ENCODE data around the gene ADGRE2. TPM values are rescaled to one million over a fixed set of nuclear protein-coding genes. Genes with fewer than 3 reads are reported as not detected.

The ADGRE2 gene
- total RNA-seq, 1 donor from 2014 or later, result 1.2 TPM

DNA sequence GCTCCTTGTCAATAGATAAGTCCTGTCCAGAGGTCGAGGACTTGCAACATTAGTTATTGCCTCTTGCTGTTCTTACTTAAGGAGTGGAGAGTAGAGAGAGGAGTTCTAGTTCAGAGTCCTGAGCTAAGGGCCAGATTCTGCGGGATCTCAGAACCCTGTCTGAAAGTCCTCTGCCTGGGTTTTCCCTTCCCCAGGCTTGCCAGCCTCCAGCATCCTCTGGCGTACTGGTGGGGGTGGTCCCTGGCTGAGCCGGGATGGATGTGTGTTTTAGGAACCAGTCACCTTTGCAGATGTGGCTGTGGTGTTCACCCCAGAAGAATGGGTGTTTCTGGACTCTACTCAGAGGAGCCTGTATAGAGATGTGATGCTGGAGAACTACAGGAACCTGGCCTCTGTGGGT is 62.5 kb downstream of the ADGRE2 start:
- Mint-ChIP-seq H3K4me3 (ENCODE audit: unreplicated experiment) (peak overlapping the region; percentile 56), H3K4me1 (ENCODE audit: unreplicated experiment) (no peaks in the 10 kb centered on the region), H3K9me3 (ENCODE audit: unreplicated experiment) (peaks cover 71% of the 10 kb centered on the region), H3K36me3 (ENCODE audit: low read depth, unreplicated experiment) (peaks cover 94% of the 10 kb centered on the region), H3K27me3 (ENCODE audit: unreplicated experiment) (peaks cover 18% of the 10 kb centered on the region), H3K27ac (ENCODE audit: unreplicated experiment) (no peak overlapping the region)
- no peak for DNase-seq (ENCODE audit: low spot score)
- TF ChIP-seq, protein P1, sequence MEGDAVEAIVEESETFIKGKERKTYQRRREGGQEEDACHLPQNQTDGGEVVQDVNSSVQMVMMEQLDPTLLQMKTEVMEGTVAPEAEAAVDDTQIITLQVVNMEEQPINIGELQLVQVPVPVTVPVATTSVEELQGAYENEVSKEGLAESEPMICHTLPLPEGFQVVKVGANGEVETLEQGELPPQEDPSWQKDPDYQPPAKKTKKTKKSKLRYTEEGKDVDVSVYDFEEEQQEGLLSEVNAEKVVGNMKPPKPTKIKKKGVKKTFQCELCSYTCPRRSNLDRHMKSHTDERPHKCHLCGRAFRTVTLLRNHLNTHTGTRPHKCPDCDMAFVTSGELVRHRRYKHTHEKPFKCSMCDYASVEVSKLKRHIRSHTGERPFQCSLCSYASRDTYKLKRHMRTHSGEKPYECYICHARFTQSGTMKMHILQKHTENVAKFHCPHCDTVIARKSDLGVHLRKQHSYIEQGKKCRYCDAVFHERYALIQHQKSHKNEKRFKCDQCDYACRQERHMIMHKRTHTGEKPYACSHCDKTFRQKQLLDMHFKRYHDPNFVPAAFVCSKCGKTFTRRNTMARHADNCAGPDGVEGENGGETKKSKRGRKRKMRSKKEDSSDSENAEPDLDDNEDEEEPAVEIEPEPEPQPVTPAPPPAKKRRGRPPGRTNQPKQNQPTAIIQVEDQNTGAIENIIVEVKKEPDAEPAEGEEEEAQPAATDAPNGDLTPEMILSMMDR (IDR thresholded peaks at IDR 0.05; ENCODE audit: unreplicated experiment), result no peak

DNA sequence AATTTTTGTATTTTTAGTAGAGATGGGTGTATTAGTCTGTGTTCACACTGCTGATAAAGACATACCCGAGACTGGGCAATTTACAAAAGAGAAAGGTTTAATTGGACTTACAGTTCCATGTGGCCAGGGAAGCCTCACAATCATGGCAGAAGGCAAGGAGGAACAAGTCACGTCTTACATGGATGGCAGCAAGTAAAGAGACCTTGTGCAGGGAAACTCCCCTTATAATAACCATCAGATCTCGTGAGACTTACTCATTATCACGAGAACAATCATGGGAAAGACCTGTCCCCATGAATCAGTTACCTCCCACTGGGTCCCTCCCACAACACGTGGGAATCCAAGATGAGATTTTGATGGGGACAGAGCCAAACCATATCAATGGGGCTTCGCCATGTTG is 73.9 kb downstream of the ADGRE2 start:
- TF ChIP-seq, protein P1 (IDR thresholded peaks at IDR 0.05; ENCODE audit: unreplicated experiment), result no peak
- Mint-ChIP-seq H3K27me3 (ENCODE audit: unreplicated experiment) (peaks cover 5% of the 10 kb centered on the region), H3K27ac (ENCODE audit: unreplicated experiment) (no peak overlapping the region), H3K9me3 (ENCODE audit: unreplicated experiment) (no peaks in the 10 kb centered on the region), H3K4me1 (ENCODE audit: unreplicated experiment) (no peaks in the 10 kb centered on the region), H3K36me3 (ENCODE audit: low read depth, unreplicated experiment) (peaks cover 83% of the 10 kb centered on the region), H3K4me3 (ENCODE audit: unreplicated experiment) (peak overlapping the region; percentile 80)
- no peak for DNase-seq (ENCODE audit: low spot score)

DNA sequence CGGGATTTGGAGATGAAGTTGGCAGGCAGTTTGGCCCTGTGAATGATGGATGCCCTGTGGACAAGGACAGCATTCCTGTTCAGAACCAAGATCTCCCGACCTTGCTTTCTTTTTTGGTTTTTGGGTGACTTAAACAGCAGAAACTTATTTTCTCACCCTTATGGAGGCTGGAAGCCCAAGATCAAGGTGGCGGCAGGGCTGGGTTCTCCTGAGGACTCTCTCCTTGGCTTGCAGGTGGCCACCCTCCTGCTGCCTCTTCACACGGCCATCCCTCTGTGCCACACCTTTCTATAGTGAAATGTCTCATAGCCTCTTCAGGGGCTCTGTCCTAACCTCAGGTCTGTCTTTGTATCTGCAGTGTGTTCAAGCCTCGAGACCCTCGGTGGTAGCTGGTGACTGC is 74.5 kb downstream of the ADGRE2 start:
- no peak for DNase-seq (ENCODE audit: low spot score)
- no peaks in the 10 kb centered on the region for H3K9me3 Mint-ChIP-seq (ENCODE audit: unreplicated experiment)
- peaks cover 5% of the 10 kb centered on the region for H3K27me3 Mint-ChIP-seq (ENCODE audit: unreplicated experiment)

DNA sequence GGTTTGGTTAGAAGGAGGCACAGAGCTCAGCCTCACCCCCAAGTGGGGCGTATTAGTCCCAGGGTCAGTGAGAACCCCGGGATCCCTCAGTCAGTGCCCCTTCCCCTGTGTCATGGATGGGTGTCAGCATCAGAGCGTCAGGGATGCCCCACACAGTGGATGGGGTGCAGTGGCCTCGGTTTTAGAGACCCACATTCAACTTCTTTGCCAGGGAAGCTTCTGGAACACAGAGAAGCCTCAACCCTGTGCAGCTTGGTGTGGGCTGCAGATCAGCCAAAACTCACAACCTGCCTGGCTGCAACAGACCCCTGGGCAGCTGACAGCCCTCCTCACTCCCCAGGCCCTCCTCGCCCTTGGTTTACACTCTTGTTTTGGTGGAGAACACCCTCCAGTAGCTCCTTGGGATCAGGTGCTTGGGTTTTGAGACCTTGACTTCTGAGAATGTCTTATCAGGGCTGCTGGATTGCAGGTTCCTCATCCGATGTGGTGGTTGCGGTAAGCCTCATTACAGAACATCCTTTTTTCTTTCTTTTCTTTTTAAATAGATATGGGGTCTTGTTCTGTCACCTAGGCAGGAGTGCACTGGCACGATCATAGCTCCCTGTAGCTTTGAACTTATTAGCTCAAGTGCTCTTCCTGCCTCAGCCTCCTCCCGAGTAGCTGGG is 77.5 kb downstream of the ADGRE2 start:
- peak overlapping the region; percentile 39 for H3K4me3 Mint-ChIP-seq (ENCODE audit: unreplicated experiment)

More for the DNA sequence above, 74.5 kb downstream of the ADGRE2 start:
- Mint-ChIP-seq H3K36me3 (ENCODE audit: low read depth, unreplicated experiment) (peaks cover 82% of the 10 kb centered on the region), H3K4me1 (ENCODE audit: unreplicated experiment) (no peaks in the 10 kb centered on the region), H3K4me3 (ENCODE audit: unreplicated experiment) (peak overlapping the region; percentile 80), H3K27ac (ENCODE audit: unreplicated experiment) (no peak overlapping the region)
- TF ChIP-seq, protein P1 (IDR thresholded peaks at IDR 0.05; ENCODE audit: unreplicated experiment), result no peak

DNA sequence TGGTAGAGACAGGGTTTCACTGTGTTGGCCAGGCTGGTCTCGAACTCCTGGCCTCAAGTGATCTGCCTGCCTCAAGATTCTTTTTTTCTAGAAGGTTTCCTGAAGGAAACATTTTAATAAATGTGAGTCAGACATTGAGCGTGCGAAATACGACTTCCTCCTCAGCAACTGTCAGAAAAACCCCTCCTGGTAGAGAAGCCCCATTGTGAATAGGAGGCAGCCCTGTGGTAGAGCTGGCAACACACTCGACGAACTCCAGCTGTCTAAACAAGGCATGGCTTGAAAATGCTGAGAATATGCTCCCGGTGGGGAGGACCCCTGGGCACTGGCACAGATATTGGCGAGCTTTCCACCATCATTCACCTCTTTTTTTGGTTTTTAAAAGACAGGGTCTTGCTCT is 78.7 kb downstream of the ADGRE2 start:
- TF ChIP-seq, protein P1 (IDR thresholded peaks at IDR 0.05; ENCODE audit: unreplicated experiment), result no peak
- DNase-seq (ENCODE audit: low spot score), result no peak
- H3K36me3 Mint-ChIP-seq (ENCODE audit: low read depth, unreplicated experiment), result peaks cover 64% of the 10 kb centered on the region
- H3K4me3 Mint-ChIP-seq (ENCODE audit: unreplicated experiment), result peak overlapping the region; percentile 79
- no peak overlapping the region for H3K27ac Mint-ChIP-seq (ENCODE audit: unreplicated experiment)
- H3K9me3 Mint-ChIP-seq (ENCODE audit: unreplicated experiment), result no peaks in the 10 kb centered on the region
- no peaks in the 10 kb centered on the region for H3K4me1 Mint-ChIP-seq (ENCODE audit: unreplicated experiment)
- peaks cover 5% of the 10 kb centered on the region for H3K27me3 Mint-ChIP-seq (ENCODE audit: unreplicated experiment)

More for the DNA sequence above, 77.5 kb downstream of the ADGRE2 start:
- DNase-seq (ENCODE audit: low spot score), result no peak
- H3K4me1 Mint-ChIP-seq (ENCODE audit: unreplicated experiment), result no peaks in the 10 kb centered on the region
- TF ChIP-seq, protein P1 (IDR thresholded peaks at IDR 0.05; ENCODE audit: unreplicated experiment), result no peak
- H3K27ac Mint-ChIP-seq (ENCODE audit: unreplicated experiment), result no peak overlapping the region
- peaks cover 5% of the 10 kb centered on the region for H3K27me3 Mint-ChIP-seq (ENCODE audit: unreplicated experiment)
- no peaks in the 10 kb centered on the region for H3K9me3 Mint-ChIP-seq (ENCODE audit: unreplicated experiment)
- H3K36me3 Mint-ChIP-seq (ENCODE audit: low read depth, unreplicated experiment), result peaks cover 73% of the 10 kb centered on the region

All from endothelial cell (in vitro differentiated cells).